ENCODE results near the gene EEIG1. TPM values are rescaled to one million over a fixed set of nuclear protein-coding genes. Genes with fewer than 3 reads are reported as not detected.
A peak's percentile ranks its signal among the peaks of the same experiment; 100 is the strongest.

Gene EEIG1
- total RNA-seq, 1 donor from 2014 or later = 71.1 TPM

GRCh38 chr9:127989094-127989493 lies 8.3 kb upstream of the EEIG1 start:
- Mint-ChIP-seq H3K27me3 (ENCODE audit: low read depth) (no peaks in the 10 kb centered on the region), H3K4me1 (no peaks in the 10 kb centered on the region), H3K27ac (ENCODE audit: unreplicated experiment) (no peak overlapping the region), H3K4me3 (no peak overlapping the region), H3K36me3 (ENCODE audit: low read depth) (no peaks in the 10 kb centered on the region), H3K9me3 (no peaks in the 10 kb centered on the region)
- no peak for DNase-seq (ENCODE audit: low read depth, low spot score)
- TF ChIP-seq CTCF (conservative IDR thresholded peaks at IDR 0.05) = no peak

- Mint-ChIP-seq H3K4me3 (no peak overlapping the region), H3K27ac (ENCODE audit: unreplicated experiment) (no peak overlapping the region), H3K36me3 (ENCODE audit: low read depth) (no peaks in the 10 kb centered on the region), H3K27me3 (ENCODE audit: low read depth) (no peaks in the 10 kb centered on the region), H3K4me1 (peaks cover 6% of the 10 kb centered on the region), H3K9me3 (no peaks in the 10 kb centered on the region)
- TF ChIP-seq CTCF (conservative IDR thresholded peaks at IDR 0.05) = no peak
- DNase-seq (ENCODE audit: low read depth, low spot score) = no peak
These were observed 6.4 kb upstream of the EEIG1 start for GRCh38 chr9:127987103-127987614.

- Mint-ChIP-seq H3K27ac (ENCODE audit: unreplicated experiment) (peak overlapping the region; percentile 19), H3K4me1 (peaks cover 17% of the 10 kb centered on the region)
These were observed 4.2 kb upstream of the EEIG1 start for GRCh38 chr9:127985011-127985410.

GRCh38 chr9:127983847-127984289 lies 3.1 kb upstream of the EEIG1 start:
- DNase-seq (ENCODE audit: low read depth, low spot score) = no peak
- Mint-ChIP-seq H3K4me1 (peaks cover 26% of the 10 kb centered on the region), H3K9me3 (no peaks in the 10 kb centered on the region), H3K36me3 (ENCODE audit: low read depth) (no peaks in the 10 kb centered on the region), H3K27me3 (ENCODE audit: low read depth) (no peaks in the 10 kb centered on the region), H3K4me3 (peak overlapping the region; percentile 44), H3K27ac (ENCODE audit: unreplicated experiment) (no peak overlapping the region)
- no peak for TF ChIP-seq CTCF (conservative IDR thresholded peaks at IDR 0.05)

More at GRCh38 chr9:127985011-127985410, 4.2 kb upstream of the EEIG1 start:
- H3K9me3 Mint-ChIP-seq = no peaks in the 10 kb centered on the region
- no peak for TF ChIP-seq CTCF (conservative IDR thresholded peaks at IDR 0.05)
- H3K36me3 Mint-ChIP-seq (ENCODE audit: low read depth) = no peaks in the 10 kb centered on the region
- DNase-seq (ENCODE audit: low read depth, low spot score) = no peak
- H3K27me3 Mint-ChIP-seq (ENCODE audit: low read depth) = no peaks in the 10 kb centered on the region
- no peak overlapping the region for H3K4me3 Mint-ChIP-seq

GRCh38 chr9:127982912-127983311 lies 2.1 kb upstream of the EEIG1 start:
- H3K4me3 Mint-ChIP-seq = peak overlapping the region; percentile 44
- H3K27ac Mint-ChIP-seq (ENCODE audit: unreplicated experiment) = no peak overlapping the region
- H3K4me1 Mint-ChIP-seq = peaks cover 32% of the 10 kb centered on the region
- H3K27me3 Mint-ChIP-seq (ENCODE audit: low read depth) = no peaks in the 10 kb centered on the region
- no peak for TF ChIP-seq CTCF (conservative IDR thresholded peaks at IDR 0.05)
- H3K36me3 Mint-ChIP-seq (ENCODE audit: low read depth) = no peaks in the 10 kb centered on the region
- H3K9me3 Mint-ChIP-seq = no peaks in the 10 kb centered on the region
- DNase-seq (ENCODE audit: low read depth, low spot score) = no peak

Data from neural crest cell (in vitro differentiated cells).